ENCODE data around the gene VPS16.

GRCh38 chr20:2826655-2827054 is 13.9 kb upstream of the VPS16 start:
- TF ChIP-seq CTCF (conservative IDR thresholded peaks at IDR 0.05; ENCODE audit: low read depth, low read length) (no peak), EZH2 (IDR thresholded peaks at IDR 0.05; ENCODE audit: low read length, unreplicated experiment) (no peak), EZH2phosphoT487 (IDR thresholded peaks at IDR 0.05; ENCODE audit: borderline replicate concordance, low read length) (no peak)

Data from PC-3 (cell line).